Progenitor cell of endocrine pancreas (in vitro differentiated cells): ENCODE measurements around the gene NLRC5. TPM values are rescaled to one million over a fixed set of nuclear protein-coding genes. Genes with fewer than 3 reads are reported as not detected.

Source experiments
- DNase-seq: peaks from one replicate; pipeline ENCODE4 v3.0.0; 2021; ENCODE audit warnings: low spot score; ENCODE audit not compliant: unreplicated experiment
- H3K27ac Mint-ChIP-seq: 2 replicates; pipeline ENCODE4 v1.8.0; 2021; ENCODE audit warnings: mild to moderate bottlenecking, moderate library complexity, mixed read lengths
- H3K27me3 Mint-ChIP-seq: 2 replicates; pipeline ENCODE4 v1.8.0; 2021; ENCODE audit warnings: mixed read lengths
- H3K36me3 Mint-ChIP-seq: 2 replicates; pipeline ENCODE4 v1.8.0; 2022; ENCODE audit warnings: mixed read lengths; ENCODE audit not compliant: insufficient read depth
- H3K4me1 Mint-ChIP-seq: 2 replicates; pipeline ENCODE4 v1.8.0; 2021; ENCODE audit warnings: low read depth, mixed read lengths
- H3K4me3 Mint-ChIP-seq: 2 replicates; pipeline ENCODE4 v1.8.0; 2021; ENCODE audit warnings: low read depth, mild to moderate bottlenecking, moderate library complexity, mixed read lengths
- H3K9me3 Mint-ChIP-seq: 2 replicates; pipeline ENCODE4 v1.8.0; 2021; ENCODE audit warnings: low read depth, mixed read lengths
- total RNA-seq: library from RNA; stranded (reverse); gene quantifications from 2 replicates; pipeline ENCODE4 v1.2.1, GENCODE V29; 2021
- TF ChIP-seq, protein P1 (sequence below): fragments of 200-600 bp; sonication (generic); IDR thresholded peaks from one replicate; pipeline ENCODE4 v1.5.0; 2021; ENCODE audit warnings: antibody characterized with exemption, mild to moderate bottlenecking; ENCODE audit not compliant: unreplicated experiment

NLRC5 gene
- total RNA-seq, 1 donor from 2014 or later = not detected

DNA sequence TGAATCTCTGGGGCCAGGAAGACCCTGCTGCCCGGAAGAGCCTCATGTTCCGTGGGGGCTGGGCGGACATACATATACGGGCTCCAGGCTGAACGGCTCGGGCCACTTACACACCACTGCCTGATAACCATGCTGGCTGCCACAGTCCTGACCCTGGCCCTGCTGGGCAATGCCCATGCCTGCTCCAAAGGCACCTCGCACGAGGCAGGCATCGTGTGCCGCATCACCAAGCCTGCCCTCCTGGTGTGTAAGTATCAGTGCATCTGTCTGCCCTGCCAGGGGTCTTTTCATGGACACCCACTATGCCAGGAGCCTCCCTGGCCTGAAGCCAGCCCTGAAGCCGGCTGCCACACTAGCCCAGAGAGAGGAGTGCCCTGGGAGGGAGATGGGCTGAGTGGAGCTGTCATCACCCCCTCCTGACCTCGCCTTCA lies 27.5 kb upstream of the NLRC5 start, which contains the start of gene CETP:
Gene CETP, plus strand, starts transcription at position 100 of the 431 bp plus-strand sequence. Its CDS starts 30 bp downstream, at position 130.
- TF ChIP-seq, protein P1, sequence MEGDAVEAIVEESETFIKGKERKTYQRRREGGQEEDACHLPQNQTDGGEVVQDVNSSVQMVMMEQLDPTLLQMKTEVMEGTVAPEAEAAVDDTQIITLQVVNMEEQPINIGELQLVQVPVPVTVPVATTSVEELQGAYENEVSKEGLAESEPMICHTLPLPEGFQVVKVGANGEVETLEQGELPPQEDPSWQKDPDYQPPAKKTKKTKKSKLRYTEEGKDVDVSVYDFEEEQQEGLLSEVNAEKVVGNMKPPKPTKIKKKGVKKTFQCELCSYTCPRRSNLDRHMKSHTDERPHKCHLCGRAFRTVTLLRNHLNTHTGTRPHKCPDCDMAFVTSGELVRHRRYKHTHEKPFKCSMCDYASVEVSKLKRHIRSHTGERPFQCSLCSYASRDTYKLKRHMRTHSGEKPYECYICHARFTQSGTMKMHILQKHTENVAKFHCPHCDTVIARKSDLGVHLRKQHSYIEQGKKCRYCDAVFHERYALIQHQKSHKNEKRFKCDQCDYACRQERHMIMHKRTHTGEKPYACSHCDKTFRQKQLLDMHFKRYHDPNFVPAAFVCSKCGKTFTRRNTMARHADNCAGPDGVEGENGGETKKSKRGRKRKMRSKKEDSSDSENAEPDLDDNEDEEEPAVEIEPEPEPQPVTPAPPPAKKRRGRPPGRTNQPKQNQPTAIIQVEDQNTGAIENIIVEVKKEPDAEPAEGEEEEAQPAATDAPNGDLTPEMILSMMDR = no peak
- no peaks in the 10 kb centered on the region for H3K9me3 Mint-ChIP-seq
- no peak within 1 kb of the TSS for H3K4me3 Mint-ChIP-seq
- H3K27ac Mint-ChIP-seq = no peak within 1 kb of the TSS
- no peak for DNase-seq
- H3K36me3 Mint-ChIP-seq = no peaks in the 10 kb centered on the region
- H3K4me1 Mint-ChIP-seq = no peaks in the 10 kb centered on the region
- peaks cover 3% of the 10 kb centered on the region for H3K27me3 Mint-ChIP-seq

DNA sequence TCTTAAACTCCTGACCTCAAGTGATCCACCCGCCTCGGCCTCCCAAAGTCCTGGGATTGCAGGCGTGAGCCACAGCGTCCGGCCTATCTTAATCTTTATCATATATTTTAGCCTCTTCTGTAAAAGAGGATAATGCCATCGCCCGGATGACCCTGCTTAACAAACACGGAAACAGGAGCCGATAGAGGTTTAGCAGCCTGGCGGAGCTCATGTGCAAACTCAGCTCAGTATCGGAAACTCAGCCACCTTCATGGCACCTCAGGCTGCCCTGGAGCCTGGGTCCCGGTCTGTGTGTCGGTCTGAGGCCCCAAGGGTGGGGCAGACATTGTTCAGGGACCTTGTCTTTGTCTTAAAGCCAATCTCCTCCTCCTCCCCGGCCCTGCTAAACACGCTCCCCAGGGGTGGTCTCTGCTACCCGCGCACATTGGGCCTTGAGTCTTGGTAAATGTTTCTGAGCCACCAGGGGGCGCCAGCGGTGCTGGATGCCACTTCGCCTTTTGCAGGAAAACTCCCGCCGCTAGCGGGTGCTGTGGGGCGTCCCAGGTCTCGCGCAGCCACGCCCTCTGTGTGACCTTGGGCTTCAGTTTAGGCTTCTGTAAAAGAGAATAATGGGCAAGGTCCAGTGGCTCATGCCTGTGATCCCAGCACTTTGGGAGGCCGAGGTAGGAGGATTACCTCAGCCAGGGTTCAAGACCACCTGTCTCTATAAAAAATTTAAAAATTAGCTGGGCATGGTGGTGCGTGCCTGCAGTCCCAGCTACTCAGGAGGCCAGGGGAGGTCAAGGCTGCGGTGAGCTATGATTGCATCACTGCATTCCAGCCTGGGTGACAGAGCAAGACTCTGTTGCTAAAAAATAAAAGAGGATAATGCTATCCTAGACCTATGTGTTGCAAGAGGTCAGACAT lies 24.9 kb upstream of the NLRC5 start:
- Mint-ChIP-seq H3K4me1 (no peaks in the 10 kb centered on the region), H3K27ac (no peak overlapping the region), H3K27me3 (no peaks in the 10 kb centered on the region), H3K4me3 (no peak overlapping the region), H3K9me3 (peaks cover 3% of the 10 kb centered on the region), H3K36me3 (no peaks in the 10 kb centered on the region)
- TF ChIP-seq, protein P1 = peak; percentile 87
- peak; percentile 60 for DNase-seq

DNA sequence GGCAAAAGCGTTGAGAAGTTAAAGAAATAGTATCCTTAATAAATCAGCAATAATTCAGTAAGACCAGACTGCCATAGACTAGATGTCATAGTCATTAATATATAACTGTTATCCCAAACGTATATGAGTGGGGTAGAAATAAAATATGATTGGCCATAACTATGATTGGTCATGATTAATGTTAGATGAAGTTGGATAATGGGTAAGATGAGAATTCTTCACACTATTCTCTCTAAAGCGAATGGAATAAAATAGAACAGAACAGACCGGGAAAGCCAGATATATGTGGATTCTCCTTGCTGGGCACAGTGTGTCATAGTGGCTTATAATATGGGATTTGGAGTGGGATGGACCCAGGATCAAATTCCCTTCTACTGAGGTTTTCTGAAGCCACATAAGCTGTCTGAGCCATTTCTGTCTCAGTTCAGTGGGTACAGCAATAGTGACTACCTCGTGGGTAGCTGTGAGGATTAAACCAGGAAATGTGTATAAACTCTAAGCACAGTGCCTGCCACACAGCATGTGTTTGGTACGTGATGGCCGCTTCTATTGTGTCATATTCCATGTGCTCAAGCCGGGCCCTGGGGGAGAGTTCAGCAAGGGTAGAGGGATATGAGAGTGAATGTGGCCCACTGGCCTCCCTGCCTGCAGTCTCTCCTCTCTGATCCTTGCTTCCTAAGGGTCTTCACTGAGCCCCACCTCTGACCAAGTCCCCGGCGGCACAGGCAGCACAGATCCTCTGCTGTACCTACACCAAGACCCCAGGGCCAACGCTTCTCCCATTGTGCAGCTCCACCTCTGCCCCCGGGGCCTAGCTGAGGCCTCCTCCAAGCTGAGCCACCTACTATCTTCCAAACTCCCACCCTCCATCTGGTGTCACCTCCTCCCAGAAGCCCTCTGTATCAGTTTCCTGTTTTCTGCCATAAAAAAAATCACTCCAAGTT lies 23.9 kb upstream of the NLRC5 start:
- Mint-ChIP-seq H3K4me3 (no peak overlapping the region), H3K27ac (peak overlapping the region; percentile 7), H3K27me3 (no peaks in the 10 kb centered on the region), H3K4me1 (no peaks in the 10 kb centered on the region), H3K36me3 (no peaks in the 10 kb centered on the region), H3K9me3 (peaks cover 3% of the 10 kb centered on the region)
- no peak for DNase-seq
- TF ChIP-seq, protein P1 = no peak

DNA sequence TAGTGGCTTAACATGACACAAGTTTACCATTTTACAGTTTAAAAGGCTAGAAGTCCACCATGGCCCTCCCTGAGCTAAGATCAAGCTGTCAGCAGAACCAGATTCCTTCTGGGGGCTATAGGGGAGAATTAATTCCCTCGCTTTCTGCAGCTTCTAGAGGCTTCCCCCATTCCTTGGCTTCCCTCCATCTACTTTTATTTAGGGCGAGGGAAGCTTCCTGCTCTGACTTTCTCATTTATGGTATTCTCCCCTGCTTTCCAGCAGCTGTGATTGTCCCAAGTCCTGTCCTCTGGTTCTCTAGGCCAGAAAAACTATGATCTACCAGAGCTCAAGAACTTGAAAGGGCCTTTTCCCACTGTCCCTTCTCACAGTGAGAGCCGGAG lies 23.3 kb upstream of the NLRC5 start:
- no peaks in the 10 kb centered on the region for H3K27me3 Mint-ChIP-seq
- H3K9me3 Mint-ChIP-seq = peaks cover 3% of the 10 kb centered on the region
- H3K36me3 Mint-ChIP-seq = no peaks in the 10 kb centered on the region
- H3K27ac Mint-ChIP-seq = no peak overlapping the region
- H3K4me3 Mint-ChIP-seq = no peak overlapping the region
- TF ChIP-seq, protein P1 = no peak
- H3K4me1 Mint-ChIP-seq = no peaks in the 10 kb centered on the region
- no peak for DNase-seq

DNA sequence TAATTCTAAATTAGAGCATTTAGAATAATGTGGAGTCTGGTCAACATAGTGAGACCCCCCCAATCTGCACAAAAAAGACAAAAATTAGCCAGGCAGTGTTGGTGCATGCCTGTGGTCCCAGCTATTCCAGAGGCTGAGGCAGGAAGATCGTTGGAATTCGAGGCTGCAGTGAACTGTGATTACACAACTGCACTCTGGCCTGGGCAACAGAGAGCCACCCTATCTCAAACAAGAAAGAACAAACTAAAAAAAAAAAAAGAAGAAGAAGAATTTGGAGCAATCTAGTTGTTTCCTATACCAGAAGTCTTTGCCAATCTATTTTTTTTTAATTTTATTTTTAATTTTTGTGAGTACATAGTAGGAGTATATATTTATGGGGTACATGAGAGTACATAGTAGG lies 21.6 kb upstream of the NLRC5 start:
- Mint-ChIP-seq H3K4me3 (no peak overlapping the region), H3K4me1 (no peaks in the 10 kb centered on the region), H3K9me3 (peaks cover 3% of the 10 kb centered on the region), H3K36me3 (no peaks in the 10 kb centered on the region), H3K27ac (no peak overlapping the region), H3K27me3 (no peaks in the 10 kb centered on the region)
- DNase-seq = no peak
- TF ChIP-seq, protein P1 = no peak
